ENCODE results near the gene TRIP12. TPM values are rescaled to one million over a fixed set of nuclear protein-coding genes. Genes with fewer than 3 reads are reported as not detected.
"Not testable (repeated sequence)": the region's sequence is repeated elsewhere in the genome, so short reads cannot be mapped to it uniquely, and the experiment has no call there.

TRIP12 gene
- total RNA-seq, 4 donors from 2014 or later = 178 to 256 (median 193) TPM

- ATAC-seq (ENCODE audit: low FRiP score) (no peak), DNase-seq (ENCODE audit: low spot score) (no peak)
- TF ChIP-seq CTCF (IDR thresholded peaks at IDR 0.05) = no peak
Measured at GRCh38 chr2:229798446-229799155, 123.2 kb downstream of the TRIP12 start.

- TF ChIP-seq CTCF (IDR thresholded peaks at IDR 0.05) = no peak
- ATAC-seq (ENCODE audit: low FRiP score) (no peak), DNase-seq (ENCODE audit: low spot score) (no peak)
Measured at GRCh38 chr2:229795058-229795457, 126.8 kb downstream of the TRIP12 start.

- no peak for TF ChIP-seq CTCF (IDR thresholded peaks at IDR 0.05)
- ATAC-seq (ENCODE audit: low FRiP score) (no peak), DNase-seq (ENCODE audit: low spot score) (no peak)
Measured at GRCh38 chr2:229794636-229795035, 127.2 kb downstream of the TRIP12 start.

GRCh38 chr2:229786289-229786688 is 135.5 kb downstream of the TRIP12 start:
- not testable (repeated sequence) for DNase-seq (ENCODE audit: low spot score)

DNA sequence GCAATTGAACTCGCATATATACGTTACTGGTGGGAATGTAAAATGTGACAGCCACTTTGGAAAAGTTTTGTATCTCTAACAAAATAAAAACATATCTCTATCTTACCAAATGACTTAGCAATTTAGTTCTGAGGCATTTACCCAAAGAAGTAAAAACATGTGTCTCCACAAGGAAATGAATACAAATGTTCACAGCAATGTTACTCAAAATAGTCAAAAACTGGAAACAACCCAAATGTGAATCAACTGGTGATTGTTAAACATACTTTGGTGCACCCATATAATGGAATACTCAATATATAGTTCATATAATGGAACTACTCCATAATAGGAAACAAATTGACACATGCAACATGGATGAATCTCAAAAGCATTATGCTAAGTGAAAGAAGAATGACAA is 137.0 kb downstream of the TRIP12 start:
- TF ChIP-seq CTCF (IDR thresholded peaks at IDR 0.05) = no peak

More at GRCh38 chr2:229786289-229786688, 135.5 kb downstream of the TRIP12 start:
- not testable (repeated sequence) for ATAC-seq (ENCODE audit: low FRiP score)

DNA sequence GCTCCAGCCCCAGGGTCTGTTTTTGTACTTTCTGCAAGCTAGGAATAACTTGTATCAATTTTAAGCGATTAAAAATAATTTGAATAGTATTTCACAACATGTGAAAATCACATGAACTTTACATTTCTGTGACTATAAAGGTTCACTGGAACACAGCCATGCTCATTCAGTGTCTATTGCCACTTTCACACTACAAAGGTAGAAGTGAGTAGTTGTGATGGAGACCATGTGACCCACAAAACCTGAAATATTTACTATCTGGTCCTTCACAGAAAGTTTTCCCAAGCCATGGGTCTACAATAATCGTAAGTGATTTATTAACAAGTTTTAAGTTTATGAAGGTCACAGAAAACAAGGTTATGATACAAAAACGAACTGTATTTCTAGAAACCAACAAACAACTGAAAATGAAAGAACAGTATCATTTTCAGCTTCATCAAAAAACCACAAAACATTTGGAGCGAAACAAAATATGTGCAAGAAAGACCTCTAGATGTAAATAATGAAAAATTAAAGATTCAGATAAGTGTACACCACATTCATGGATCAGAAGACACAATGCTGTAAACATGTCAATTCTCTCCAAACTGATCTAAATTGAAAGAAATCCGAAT is 138.6 kb downstream of the TRIP12 start:
- DNase-seq (ENCODE audit: low spot score) (no peak), ATAC-seq (ENCODE audit: low FRiP score) (no peak)
- no peak for TF ChIP-seq CTCF (IDR thresholded peaks at IDR 0.05)

More for the DNA sequence above, 137.0 kb downstream of the TRIP12 start:
- ATAC-seq (ENCODE audit: low FRiP score) (no peak), DNase-seq (ENCODE audit: low spot score) (no peak)

DNA sequence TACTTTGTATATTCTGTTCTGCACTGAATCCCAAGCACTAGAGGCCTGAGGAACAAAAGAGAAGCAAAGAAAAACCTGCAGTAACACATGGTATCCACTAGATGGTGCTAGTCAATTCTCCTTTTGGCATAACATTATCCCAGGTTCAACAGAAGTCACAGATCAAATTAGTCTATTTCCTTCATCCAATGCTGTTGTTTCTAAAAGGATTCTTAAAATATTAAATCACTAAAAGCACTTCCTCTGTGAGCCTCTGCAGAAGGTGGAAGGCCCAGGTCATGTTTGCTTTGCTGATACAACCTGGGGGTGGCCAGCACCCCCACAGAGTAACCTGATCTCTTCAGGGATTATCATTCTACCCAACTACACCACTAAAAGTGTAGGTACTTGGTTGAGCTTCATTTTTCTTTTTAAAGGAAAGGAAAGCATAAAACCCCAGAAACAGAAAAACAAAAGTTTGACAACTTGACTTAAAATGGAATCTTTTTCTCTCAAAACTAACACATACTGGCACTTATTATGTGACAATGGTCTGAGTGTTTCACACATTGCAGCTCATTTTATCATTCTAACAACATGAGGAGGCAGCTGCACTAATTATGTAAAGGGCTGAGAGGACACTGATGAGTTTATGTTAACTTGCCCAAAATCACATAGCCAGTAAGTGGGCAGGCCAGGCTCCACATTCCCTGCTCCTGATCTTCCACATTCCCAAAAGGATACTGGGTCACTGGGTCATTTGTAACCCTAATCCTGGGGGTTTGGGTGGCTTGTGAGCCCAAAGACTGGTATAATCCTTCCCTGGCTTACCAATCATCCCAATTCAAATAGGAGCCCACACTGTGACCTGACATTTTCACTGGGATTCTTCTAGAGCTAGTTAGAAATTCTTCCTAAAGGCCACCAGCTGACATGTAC is 140.7 kb downstream of the TRIP12 start:
- ATAC-seq (ENCODE audit: low FRiP score) = no peak
- no peak for DNase-seq (ENCODE audit: low spot score)
- no peak for TF ChIP-seq CTCF (IDR thresholded peaks at IDR 0.05)
